HG03159 (cell line): ENCODE data around the gene TIGAR.

Experiments used
- ATAC-seq: cut with Tn5 transposase; IDR thresholded peaks from one replicate; pipeline ENCODE4 v1.9.1; 2021; ENCODE audit warnings: mild to moderate bottlenecking, moderate library complexity; ENCODE audit not compliant: unreplicated experiment

TIGAR gene

DNA sequence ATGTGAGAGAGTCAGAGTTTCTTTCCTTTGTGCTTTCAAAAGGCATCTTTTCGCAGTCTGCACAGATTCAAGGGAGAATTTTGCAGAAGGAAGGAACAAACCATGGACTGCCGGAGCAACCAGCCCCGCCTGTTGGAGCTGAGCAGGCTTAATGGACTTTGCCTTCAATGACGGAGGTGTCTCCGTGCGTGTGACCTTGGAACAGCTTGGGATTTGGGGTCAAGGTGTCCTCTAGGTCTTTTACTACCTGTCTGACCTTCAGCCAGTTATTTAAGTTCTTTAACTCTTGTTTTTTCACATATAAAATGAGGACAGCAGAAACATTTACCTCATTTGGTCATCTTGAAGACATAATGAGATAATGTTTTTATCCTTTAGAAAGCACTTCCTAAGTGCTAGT is 54.4 kb downstream of the TIGAR start:
- ATAC-seq, result no peak

DNA sequence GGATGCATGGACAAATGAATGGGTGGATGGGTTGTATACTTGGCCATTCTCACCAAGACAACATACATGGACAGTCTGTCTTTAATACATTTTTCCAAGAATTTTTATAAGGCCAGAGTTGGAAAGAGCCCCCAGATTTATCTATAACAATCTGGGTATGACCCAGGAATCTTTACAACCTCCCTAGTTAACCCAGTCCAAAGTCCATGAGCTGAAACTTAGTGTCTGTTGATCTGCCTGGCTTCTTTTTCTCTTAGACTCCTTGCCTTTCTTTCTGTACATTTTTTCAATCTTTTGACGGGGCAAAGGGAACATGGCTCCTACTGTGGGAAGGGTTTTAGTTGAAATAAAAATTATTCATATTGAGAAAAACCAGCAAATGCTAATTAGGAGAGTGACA is 57.8 kb downstream of the TIGAR start:
- no peak for ATAC-seq

GRCh38 chr12:4379405-4379804 is 58.4 kb downstream of the TIGAR start, which contains the start of gene FGF23:
TSS of gene FGF23 (minus strand) at chr12:4379712. CDS start at chr12:4379582, 130 bp downstream.
- no peak for ATAC-seq

- no peak for ATAC-seq
Measured at GRCh38 chr12:4380332-4380731, 59.3 kb downstream of the TIGAR start.

DNA sequence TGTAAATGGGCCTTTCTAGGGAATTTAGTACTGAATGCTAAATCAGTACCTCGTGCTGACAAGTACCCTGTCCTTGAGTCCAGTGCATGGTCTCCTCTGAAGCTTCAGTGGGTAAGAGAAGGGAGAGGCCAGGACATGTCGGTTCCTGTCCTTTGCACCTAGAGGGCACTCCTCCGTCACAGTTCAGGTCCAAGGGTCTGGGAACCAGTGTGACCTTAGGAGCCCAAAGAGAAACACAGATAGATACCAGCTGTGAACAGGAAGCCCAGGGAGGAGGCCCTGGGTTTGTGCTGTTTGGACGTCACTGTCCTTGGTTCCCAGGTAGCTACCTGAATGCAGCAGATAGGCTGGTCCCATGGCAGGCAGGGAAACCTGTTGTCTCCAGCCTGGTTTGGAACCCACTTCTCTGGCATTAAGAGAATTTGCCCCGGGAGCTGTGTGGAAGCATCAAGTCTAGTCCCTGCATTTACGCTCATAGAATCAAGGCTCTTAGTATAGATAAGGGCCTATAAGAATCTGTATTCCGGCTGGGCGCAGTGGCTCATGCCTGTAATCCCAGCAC is 62.4 kb downstream of the TIGAR start:
- ATAC-seq, result no peak

DNA sequence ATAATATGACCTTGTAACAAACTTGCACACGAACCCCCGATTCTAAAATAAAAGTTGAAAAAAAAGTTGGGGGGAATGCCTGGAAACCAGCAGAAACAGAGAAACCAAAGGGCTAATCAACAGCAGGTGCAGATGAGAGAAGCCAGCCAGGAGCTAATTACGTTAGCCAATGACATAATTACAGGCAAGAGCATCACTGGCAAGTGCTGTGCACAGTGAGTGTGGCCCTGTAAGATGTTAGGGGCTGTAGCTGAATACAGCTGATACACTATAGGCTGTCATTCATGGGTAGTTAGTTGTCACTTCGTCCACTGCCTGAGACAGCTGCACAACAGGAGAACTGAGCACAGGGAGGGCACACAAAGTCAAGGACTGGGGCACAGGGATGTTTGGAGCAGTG is 65.8 kb downstream of the TIGAR start:
- no peak for ATAC-seq

DNA sequence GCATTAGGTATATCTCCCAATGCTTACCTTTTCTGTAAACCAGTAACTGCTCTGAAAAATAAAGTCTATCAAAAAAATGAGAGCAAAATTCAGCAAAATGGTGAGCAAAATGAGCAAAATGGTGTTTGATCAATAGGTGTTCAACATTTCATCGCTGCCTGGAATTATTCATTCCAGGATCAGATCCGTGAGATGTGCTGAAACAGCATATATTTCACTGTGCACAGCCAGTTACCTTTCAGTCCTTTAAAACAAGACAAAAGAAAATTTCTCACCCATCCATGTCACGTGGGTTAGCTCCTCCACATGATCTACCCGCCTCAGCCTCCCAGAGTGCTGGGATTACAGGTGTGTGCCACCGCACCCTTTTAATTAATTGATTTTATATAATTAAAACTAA is 66.6 kb downstream of the TIGAR start:
- ATAC-seq, result no peak

DNA sequence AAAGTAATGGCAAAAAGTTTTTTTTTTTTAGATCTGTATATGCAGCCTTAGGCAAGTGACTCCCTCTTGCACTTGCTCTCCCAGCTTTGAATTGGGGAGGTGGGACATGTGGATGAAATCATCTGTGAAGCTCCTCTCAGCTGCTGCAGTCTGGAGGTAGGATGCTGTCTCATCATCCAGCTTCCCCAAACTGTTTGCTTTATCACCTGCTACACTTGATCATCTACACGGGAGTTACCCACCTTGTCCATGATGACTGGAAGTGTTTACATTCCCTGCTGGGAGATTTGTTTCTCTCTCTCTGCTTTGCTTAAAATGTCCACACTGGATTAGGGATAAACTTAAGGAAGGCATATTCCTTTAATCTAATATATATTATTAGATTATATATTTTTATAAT is 67.0 kb downstream of the TIGAR start:
- no peak for ATAC-seq

GRCh38 chr12:4388662-4389061 is 67.6 kb downstream of the TIGAR start:
- no peak for ATAC-seq

DNA sequence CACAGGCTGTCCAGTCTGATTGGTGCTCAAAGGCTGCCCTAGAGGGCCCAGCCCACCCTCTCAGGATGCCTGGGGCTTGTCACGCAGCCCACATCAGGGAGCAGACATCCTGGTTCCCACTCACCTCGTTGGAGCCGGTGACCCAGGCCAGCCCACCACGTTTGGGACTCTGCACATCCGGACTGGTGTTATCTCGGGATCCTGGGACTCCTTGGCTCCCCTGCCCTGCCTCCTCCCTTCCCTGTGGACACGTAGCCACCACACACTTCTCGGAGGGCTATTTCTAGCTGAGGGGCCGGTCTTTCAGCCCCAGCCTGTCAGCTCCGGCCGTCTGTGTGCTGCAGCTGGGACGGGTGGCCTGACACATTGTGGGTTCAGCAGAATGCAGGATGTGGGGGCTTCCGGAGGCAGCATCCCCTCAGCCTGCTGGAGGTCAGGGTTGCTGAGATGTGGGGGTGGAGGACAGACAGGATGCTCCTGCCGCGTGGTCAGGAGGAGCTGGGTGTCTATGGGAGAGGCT is 71.3 kb downstream of the TIGAR start:
- no peak for ATAC-seq

DNA sequence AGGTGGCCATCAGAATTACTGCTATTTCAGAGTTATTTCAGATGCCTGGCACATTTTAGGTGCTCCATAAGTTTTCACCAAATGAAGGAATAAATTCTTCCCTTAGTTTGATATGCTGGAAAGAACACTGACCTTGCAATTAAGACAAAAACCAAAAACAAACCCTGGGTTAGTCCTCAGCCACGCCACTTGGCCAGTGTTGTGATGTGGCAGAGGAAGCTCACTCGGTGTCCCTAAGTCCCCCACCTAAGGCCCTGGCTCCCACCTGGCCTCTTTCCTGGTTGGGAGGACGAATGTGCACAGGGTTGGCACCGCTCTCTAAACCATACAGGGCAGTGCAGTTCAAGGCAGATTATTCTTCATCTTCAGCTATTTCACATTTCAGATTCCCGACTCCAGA is 72.2 kb downstream of the TIGAR start:
- ATAC-seq, result no peak

GRCh38 chr12:4395818-4396217 is 74.8 kb downstream of the TIGAR start:
- no peak for ATAC-seq

DNA sequence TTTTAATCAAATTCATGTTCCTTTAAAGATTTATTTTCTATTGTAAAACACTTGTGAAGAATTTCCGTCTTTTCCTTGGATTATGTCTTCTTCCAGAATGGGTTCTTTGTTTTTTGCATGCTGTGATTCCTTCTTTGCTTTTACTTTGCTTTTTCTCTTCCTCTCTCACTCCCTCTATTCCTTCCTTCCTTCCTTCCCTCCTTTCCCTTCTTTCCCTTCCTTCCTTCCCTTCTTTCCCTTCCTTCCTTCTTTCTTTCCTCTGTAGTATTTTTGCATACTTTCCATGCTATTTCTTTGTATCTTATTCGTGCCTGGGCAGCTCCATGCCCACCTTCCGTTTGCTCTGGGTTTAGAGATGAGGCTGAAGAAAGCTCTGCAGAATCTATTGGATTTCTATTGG is 80.1 kb downstream of the TIGAR start:
- no peak for ATAC-seq

- ATAC-seq, result no peak
Measured at GRCh38 chr12:4402996-4403395, 82.0 kb downstream of the TIGAR start.
